Measurements from ENCODE around the gene TEN1. TPM values are rescaled to one million over a fixed set of nuclear protein-coding genes. Genes with fewer than 3 reads are reported as not detected.

The TEN1 gene
- total and polyA plus RNA-seq, 2 of the 13 experiments (the other 11 are each of a cell fraction or from before 2014, with no cell fraction given) = 18.0 to 21.3 TPM

DNA sequence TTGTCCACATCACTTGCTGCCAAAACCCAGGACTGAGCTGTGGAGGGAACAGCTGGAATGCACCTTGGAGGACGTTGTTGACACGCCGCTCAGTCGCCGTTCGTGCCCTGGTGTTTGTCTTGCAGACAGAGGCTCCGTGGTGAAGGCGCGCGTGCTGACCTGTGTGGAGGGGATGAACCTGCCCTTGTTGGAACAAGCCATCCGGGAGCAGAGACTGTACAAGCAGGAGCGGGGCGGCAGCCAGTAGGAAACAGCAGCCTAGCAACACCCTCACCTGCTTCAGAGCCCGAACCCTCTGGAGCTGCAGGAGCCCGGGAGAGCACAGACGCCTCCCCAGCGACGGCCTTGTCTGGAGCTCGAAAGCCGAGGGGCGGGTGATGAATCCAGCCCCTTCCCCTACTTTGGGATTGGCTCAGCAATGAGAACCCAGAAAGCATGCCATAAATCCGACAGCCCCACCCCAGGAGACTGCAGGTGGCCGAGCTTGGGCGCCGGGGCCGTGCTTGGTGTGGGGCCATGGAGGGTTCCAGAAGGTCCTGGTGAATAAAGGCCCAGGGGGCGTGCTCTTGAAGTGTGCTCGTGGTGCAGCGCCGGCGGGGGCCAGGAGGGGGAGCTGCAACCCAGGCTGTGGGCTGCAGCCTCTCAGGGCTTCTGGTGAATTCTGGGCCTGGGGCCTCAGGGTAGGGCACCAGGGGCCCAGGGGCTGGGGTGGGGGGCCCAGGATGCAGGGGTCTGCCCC lies 21.1 kb downstream of the TEN1 start (continued):
- TF ChIP-seq HOXA3 (CRISPR knock-in tag; IDR thresholded peaks at IDR 0.05) (peak; percentile 66; the same call in 1 of the 2 replicates), ATF7-NPFF (CRISPR knock-in tag; IDR thresholded peaks at IDR 0.05; ENCODE audit: low read depth) (0 out of 2 replicates have a peak, but pooled peaks have one; percentile 56), ZNF891 (CRISPR knock-in tag; IDR thresholded peaks at IDR 0.05) (peak; percentile 58), ZKSCAN5 (CRISPR knock-in tag; IDR thresholded peaks at IDR 0.05) (peak; percentile 49; the same call in 1 of the 2 replicates), RARA (CRISPR knock-in tag; IDR thresholded peaks at IDR 0.05) (peak; percentile 75), ZNF441 (CRISPR knock-in tag; IDR thresholded peaks at IDR 0.05; ENCODE audit: borderline replicate concordance) (peak; percentile 95), TRIM24 (CRISPR knock-in tag; IDR thresholded peaks at IDR 0.05) (peak; percentile 41; the same call in 1 of the 2 replicates), HDAC2 (CRISPR knock-in tag; IDR thresholded peaks at IDR 0.05) (peak; percentile 67), ZNF670 (CRISPR knock-in tag; IDR thresholded peaks at IDR 0.05; ENCODE audit: borderline replicate concordance) (no peak), ARNT2 (CRISPR knock-in tag; IDR thresholded peaks at IDR 0.05; ENCODE audit: low read depth) (peak; percentile 41; the same call in 1 of the 2 replicates), TSC22D2 (CRISPR knock-in tag; IDR thresholded peaks at IDR 0.05; ENCODE audit: borderline replicate concordance) (peak; percentile 67; the same call in 1 of the 2 replicates), ZBTB7B (CRISPR knock-in tag; IDR thresholded peaks at IDR 0.05) (peak; percentile 14; the same call in 1 of the 2 replicates), MTF1 (CRISPR knock-in tag; IDR thresholded peaks at IDR 0.05) (no peak), ZNF143 (CRISPR knock-in tag; IDR thresholded peaks at IDR 0.05) (peak; percentile 17; the same call in 1 of the 2 replicates)
- TF ChIP-seq, protein P1, sequence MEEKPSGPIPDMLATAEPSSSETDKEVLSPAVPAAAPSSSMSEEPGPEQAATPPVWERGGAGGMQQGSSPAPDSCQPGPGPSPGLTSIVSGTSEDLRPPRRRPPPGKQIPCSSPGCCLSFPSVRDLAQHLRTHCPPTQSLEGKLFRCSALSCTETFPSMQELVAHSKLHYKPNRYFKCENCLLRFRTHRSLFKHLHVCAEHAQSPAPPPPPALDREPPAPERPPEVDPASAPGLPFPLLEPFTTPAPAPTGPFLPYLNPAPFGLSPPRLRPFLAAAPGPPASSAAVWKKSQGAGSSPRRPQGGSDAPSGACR (CRISPR knock-in tag; IDR thresholded peaks at IDR 0.05) = 0 out of 2 replicates have a peak, but pooled peaks have one; percentile 23
- TF ChIP-seq, protein P2, sequence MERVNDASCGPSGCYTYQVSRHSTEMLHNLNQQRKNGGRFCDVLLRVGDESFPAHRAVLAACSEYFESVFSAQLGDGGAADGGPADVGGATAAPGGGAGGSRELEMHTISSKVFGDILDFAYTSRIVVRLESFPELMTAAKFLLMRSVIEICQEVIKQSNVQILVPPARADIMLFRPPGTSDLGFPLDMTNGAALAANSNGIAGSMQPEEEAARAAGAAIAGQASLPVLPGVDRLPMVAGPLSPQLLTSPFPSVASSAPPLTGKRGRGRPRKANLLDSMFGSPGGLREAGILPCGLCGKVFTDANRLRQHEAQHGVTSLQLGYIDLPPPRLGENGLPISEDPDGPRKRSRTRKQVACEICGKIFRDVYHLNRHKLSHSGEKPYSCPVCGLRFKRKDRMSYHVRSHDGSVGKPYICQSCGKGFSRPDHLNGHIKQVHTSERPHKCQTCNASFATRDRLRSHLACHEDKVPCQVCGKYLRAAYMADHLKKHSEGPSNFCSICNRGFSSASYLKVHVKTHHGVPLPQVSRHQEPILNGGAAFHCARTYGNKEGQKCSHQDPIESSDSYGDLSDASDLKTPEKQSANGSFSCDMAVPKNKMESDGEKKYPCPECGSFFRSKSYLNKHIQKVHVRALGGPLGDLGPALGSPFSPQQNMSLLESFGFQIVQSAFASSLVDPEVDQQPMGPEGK (CRISPR knock-in tag; IDR thresholded peaks at IDR 0.05) = peak; percentile 39; the same call in 1 of the 2 replicates
- TF ChIP-seq, protein P3, sequence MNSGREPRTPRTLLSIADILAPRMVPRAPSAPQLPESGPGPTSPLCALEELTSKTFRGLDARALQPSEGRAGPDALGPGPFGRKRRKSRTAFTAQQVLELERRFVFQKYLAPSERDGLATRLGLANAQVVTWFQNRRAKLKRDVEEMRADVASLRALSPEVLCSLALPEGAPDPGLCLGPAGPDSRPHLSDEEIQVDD (CRISPR knock-in tag; IDR thresholded peaks at IDR 0.05; ENCODE audit: borderline replicate concordance) = peak; percentile 84; the same call in 1 of the 2 replicates
- TF ChIP-seq, protein P4, sequence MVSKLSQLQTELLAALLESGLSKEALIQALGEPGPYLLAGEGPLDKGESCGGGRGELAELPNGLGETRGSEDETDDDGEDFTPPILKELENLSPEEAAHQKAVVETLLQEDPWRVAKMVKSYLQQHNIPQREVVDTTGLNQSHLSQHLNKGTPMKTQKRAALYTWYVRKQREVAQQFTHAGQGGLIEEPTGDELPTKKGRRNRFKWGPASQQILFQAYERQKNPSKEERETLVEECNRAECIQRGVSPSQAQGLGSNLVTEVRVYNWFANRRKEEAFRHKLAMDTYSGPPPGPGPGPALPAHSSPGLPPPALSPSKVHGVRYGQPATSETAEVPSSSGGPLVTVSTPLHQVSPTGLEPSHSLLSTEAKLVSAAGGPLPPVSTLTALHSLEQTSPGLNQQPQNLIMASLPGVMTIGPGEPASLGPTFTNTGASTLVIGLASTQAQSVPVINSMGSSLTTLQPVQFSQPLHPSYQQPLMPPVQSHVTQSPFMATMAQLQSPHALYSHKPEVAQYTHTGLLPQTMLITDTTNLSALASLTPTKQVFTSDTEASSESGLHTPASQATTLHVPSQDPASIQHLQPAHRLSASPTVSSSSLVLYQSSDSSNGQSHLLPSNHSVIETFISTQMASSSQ (IDR thresholded peaks at IDR 0.05; ENCODE audit: low read depth) = no peak
- TF ChIP-seq, protein P4 (CRISPR knock-in tag; IDR thresholded peaks at IDR 0.05; ENCODE audit: borderline replicate concordance) = 0 out of 2 replicates have a peak, but pooled peaks have one; percentile 28

All from HepG2 (cell line).